Nephron progenitor cell (in vitro differentiated cells): Measurements from ENCODE around the gene HMGXB4.

Source experiments
- DNase-seq: peaks from one replicate; pipeline ENCODE4 v3.0.0; 2021
- H3K27ac Mint-ChIP-seq: 2 replicates; pipeline ENCODE4 v1.8.0; 2021; ENCODE audit warnings: mild to moderate bottlenecking, moderate library complexity, mixed read lengths
- H3K27me3 Mint-ChIP-seq: 2 replicates; pipeline ENCODE4 v1.8.0; 2021; ENCODE audit warnings: mild to moderate bottlenecking, low read depth, mixed read lengths; ENCODE audit not compliant: poor library complexity
- H3K36me3 Mint-ChIP-seq: 2 replicates; pipeline ENCODE4 v1.8.0; 2021; ENCODE audit warnings: low read depth, mixed read lengths
- H3K4me1 Mint-ChIP-seq: 2 replicates; pipeline ENCODE4 v1.8.0; 2021; ENCODE audit warnings: mixed read lengths
- H3K4me3 Mint-ChIP-seq: 2 replicates; pipeline ENCODE4 v1.8.0; 2021; ENCODE audit warnings: mild to moderate bottlenecking, moderate library complexity, mixed read lengths
- H3K9me3 Mint-ChIP-seq: 2 replicates; pipeline ENCODE4 v1.8.0; 2021; ENCODE audit warnings: mild to moderate bottlenecking, moderate library complexity, mixed read lengths
- TF ChIP-seq, protein P1 (sequence below): fragments of 200-600 bp; sonication (generic); IDR thresholded peaks from 2 replicates; pipeline ENCODE4 v1.5.0; 2021; ENCODE audit warnings: antibody characterized with exemption

The HMGXB4 gene

DNA sequence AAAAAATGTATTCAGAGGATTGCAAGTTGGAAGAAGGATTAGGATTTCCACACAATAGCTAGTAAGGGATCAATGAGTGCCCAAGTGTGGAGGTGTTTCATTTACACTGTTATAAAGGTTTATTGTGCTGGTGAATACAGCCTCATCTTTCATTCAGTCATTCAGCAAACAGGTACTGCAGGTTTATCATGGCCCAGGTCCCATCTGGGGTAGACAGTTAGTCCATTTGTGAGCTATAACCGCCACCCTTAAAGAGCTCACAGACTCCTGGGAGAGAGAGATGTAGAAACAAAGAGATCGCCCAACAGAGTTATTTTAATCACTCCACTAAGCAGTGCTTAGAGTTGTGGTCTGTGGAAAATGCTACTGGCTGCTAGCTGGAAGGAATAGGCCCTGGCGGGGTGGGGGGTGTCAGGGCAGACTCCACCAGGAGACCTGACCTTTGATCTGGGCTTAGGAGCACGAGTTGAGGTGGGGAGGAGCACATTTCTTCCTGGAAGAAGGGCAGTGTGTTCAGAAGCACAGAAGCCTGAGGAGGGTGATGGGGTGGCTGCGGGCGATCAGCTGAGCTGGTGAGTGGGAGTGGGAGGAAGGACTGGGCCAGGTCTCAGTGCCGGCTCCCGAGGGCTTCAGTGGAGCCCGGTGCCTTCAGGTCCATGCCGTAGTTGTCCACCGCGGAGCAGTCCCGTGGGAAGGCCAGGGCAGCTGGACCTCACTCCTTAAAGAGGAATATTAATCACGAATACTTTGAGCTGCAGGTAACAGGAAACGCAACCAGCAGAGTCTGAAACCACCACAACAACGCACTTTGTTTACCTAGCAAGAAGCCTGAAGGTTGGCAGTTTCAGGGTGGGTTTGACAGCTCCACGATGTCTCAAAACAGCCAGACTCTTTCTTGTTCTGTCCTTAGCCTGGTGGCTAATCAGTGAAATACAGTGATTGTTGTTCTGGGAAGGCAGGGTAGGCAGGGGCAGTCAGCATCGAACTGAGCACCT, 53.6 kb downstream of the HMGXB4 start:
- H3K36me3 Mint-ChIP-seq, result no peaks in the 10 kb centered on the region
- DNase-seq, result no peak
- peaks cover 4% of the 10 kb centered on the region for H3K27me3 Mint-ChIP-seq
- peak overlapping the region; percentile 48 for H3K4me3 Mint-ChIP-seq
- TF ChIP-seq, protein P1, sequence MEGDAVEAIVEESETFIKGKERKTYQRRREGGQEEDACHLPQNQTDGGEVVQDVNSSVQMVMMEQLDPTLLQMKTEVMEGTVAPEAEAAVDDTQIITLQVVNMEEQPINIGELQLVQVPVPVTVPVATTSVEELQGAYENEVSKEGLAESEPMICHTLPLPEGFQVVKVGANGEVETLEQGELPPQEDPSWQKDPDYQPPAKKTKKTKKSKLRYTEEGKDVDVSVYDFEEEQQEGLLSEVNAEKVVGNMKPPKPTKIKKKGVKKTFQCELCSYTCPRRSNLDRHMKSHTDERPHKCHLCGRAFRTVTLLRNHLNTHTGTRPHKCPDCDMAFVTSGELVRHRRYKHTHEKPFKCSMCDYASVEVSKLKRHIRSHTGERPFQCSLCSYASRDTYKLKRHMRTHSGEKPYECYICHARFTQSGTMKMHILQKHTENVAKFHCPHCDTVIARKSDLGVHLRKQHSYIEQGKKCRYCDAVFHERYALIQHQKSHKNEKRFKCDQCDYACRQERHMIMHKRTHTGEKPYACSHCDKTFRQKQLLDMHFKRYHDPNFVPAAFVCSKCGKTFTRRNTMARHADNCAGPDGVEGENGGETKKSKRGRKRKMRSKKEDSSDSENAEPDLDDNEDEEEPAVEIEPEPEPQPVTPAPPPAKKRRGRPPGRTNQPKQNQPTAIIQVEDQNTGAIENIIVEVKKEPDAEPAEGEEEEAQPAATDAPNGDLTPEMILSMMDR, result no peak
- H3K27ac Mint-ChIP-seq, result peak overlapping the region; percentile 96
- H3K4me1 Mint-ChIP-seq, result peaks cover 89% of the 10 kb centered on the region
- no peaks in the 10 kb centered on the region for H3K9me3 Mint-ChIP-seq

DNA sequence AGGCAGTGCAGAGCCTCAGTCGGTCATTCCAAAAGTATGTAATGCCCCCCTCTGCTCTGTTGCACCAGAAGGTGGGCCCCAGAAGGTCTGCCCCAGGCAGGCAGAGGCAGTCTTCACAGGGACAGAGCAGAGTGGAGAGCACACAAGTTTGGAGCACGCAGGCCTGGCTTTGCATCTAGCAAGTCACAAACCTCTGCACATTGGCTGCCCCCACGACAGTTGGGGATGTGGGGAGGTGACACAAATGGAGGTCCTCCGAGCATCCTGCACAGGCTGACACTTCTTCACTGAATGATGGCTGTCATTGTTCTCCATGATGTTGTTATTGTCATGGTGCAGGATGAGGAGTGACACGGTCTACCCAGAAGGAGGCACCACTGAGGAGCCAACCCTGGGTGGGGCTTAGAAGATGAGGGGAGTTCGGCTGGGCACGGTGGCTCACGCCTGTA, 54.3 kb downstream of the HMGXB4 start:
- TF ChIP-seq, protein P1, result no peak
- Mint-ChIP-seq H3K27ac (peak overlapping the region; percentile 96), H3K4me1 (peaks cover 83% of the 10 kb centered on the region), H3K9me3 (no peaks in the 10 kb centered on the region), H3K36me3 (no peaks in the 10 kb centered on the region), H3K4me3 (no peak overlapping the region), H3K27me3 (peaks cover 4% of the 10 kb centered on the region)
- DNase-seq, result no peak

DNA sequence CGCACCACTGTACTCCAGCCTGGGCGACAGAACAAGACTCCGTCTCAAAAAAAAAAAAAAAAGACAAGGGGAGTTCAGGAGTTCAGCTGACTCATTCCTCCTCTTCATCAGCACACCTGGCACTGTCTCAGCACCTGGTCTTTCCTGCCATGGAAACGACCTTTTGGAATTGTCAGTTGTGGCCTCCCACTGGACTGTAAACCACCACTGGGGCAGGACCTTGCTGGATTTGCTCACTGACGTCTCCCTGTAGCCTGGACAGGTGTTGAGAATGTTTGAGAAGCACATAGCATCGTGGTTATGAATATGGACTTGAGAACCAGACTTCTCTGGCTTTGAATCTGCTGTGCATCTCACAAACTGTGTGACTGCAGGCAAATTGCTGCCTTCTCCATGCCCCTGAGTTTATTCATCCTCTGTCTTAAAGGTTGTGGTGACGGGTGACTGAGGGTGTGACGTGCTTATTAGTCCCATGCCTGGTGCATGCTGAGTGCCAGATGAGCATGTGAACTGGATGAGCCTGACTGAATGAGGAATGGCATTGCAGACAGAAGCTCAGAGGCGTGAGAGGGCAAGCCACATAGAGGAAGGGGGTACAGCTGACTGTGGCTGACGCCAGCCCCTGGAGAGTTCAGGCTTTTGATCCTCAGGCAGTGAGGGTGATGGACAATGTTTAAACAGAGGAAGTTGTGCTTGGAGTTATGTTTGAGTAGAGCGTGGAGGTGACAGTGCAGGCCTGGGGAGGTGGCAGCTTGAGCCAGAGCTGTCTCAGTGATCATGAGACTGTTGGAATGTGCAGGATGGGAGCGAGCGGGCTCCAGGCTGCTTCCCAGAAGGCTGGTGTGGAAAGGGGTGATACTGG, 55.1 kb downstream of the HMGXB4 start:
- Mint-ChIP-seq H3K4me3 (peak overlapping the region; percentile 54), H3K27me3 (peaks cover 4% of the 10 kb centered on the region), H3K36me3 (no peaks in the 10 kb centered on the region), H3K27ac (peak overlapping the region; percentile 88), H3K4me1 (peaks cover 74% of the 10 kb centered on the region), H3K9me3 (no peaks in the 10 kb centered on the region)
- no peak for DNase-seq
- TF ChIP-seq, protein P1, result no peak

DNA sequence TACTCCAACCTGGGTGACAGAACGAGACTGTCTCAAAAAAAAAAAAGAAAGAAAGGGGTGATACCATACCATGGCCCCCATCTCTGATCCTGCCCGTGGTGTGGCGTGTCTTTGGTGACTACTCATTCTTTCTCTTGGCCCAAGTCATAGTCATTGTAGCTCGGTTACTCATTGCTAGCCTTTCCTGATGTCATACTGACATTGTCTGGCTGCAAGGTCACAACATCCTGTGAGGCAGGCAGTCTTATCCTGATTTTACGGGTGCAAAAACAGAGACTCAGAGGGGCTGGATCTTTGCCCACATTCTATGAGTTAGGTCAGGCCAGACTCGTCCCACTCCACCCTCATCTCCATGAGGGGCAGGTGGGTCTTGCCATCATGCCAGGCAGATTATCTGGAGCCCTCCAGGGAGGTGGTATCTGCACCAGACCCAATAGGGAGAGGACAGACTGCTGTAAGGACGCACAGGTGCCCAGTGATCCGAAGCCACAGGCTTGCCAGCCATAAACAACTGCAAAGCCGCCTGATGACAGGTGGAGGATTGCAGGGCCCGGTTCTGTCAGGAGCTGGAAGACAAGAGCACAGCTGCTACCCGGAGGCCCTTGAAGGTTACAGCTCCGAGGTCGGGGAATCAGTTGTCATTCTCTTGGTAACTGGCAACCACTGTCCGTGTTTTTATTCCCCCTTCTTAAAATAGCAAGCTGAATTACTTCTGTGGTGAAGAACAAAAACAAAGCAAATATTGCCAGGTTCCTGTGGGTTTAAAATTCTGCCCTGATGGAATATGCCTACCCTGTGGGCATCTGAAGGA, 56.2 kb downstream of the HMGXB4 start:
- Mint-ChIP-seq H3K9me3 (no peaks in the 10 kb centered on the region), H3K36me3 (no peaks in the 10 kb centered on the region), H3K27me3 (peaks cover 4% of the 10 kb centered on the region), H3K4me3 (peak overlapping the region; percentile 35), H3K4me1 (peaks cover 63% of the 10 kb centered on the region), H3K27ac (no peak overlapping the region)
- no peak for DNase-seq
- TF ChIP-seq, protein P1, result no peak

DNA sequence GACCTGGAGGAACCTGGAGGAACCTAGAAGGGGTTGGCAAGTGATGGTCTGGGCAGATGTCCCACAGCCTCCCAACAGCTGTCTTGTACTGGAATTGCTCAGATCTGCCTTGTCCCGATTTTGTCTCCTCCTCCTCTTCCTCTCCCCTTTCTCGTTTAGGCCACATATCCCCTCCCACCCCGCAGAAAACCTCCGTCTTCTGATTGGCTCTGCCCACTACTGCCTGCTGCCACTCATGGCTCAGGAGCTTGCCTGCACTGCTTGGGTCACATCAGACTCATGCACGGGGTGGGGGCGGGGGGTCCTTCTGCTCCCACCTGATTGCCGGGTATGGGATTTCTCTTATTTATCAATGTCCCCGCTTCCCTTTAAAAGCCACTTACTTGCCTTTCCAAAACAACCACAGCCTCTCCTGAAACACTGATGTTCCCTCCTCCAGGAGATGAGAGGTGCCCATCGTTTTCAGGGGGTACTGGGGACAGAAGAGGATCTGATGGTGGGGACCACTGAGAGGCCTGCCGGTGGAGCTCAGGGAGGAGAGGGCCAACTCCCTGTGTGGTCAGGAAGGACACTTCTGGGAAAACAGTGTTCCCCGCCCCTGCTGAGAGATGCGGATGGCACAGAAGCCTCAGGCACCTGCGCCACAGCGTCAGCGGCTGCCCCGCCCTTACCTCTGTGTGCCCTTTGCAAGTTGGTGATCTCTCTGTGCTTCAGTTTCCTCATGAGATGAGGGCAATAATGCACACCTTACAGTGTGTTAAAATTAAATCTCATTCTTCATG, 57.1 kb downstream of the HMGXB4 start:
- Mint-ChIP-seq H3K27ac (no peak overlapping the region), H3K4me3 (peak overlapping the region; percentile 60), H3K4me1 (peaks cover 55% of the 10 kb centered on the region), H3K36me3 (no peaks in the 10 kb centered on the region), H3K9me3 (no peaks in the 10 kb centered on the region), H3K27me3 (peaks cover 4% of the 10 kb centered on the region)
- TF ChIP-seq, protein P1, result no peak
- DNase-seq, result no peak
